ENCODE data around the gene NES. TPM values are rescaled to one million over a fixed set of nuclear protein-coding genes. Genes with fewer than 3 reads are reported as not detected.

Gene NES
- total and polyA plus RNA-seq, 2 of the 8 experiments (the other 6 are each of a cell fraction or from before 2014, with no cell fraction given) = 13.3 to 135 TPM

GRCh38 chr1:156684227-156684782 is 7.1 kb upstream of the NES start (continued):
- TF ChIP-seq RAD21 (IDR thresholded peaks at IDR 0.05 in 1 of 2, conservative IDR thresholded peaks at IDR 0.05 in 1 of 2; ENCODE audit: low read depth in 2 of 2, low read length in 2 of 2) = peak; percentile 52 to 58
